Natural killer cell (primary cell): Measurements from ENCODE around the gene MPV17. TPM values are rescaled to one million over a fixed set of nuclear protein-coding genes. Genes with fewer than 3 reads are reported as not detected.

Experiments used
- ATAC-seq, 3 donors: fragments of 150-1000 bp in 2 of 3; fragments of 200-7000 bp in 1 of 3; cut with Tn5 transposase; 1 replicate in 1 of 3; 2 replicates in 2 of 3; pipeline ENCODE4 v1.10.0; 2021; ENCODE audit warnings: mild to moderate bottlenecking in 2 of 3, moderate library complexity in 2 of 3
- DNase-seq, 2 donors: peaks; one replicate each; pipeline versions ENCODE4 v3.0.0 to v3.0.0-alpha.2; 2013 to 2021; ENCODE audit warnings: mixed read lengths in 1 of 2
- H3K27ac ChIP-seq: one replicate; pipeline ENCODE4 v1.5.1; 2013; ENCODE audit warnings: mild to moderate bottlenecking, low read length
- H3K27me3 ChIP-seq: one replicate; pipeline ENCODE4 v1.6.1; 2013; ENCODE audit warnings: low read length; ENCODE audit not compliant: control insufficient read depth, insufficient read depth
- H3K36me3 ChIP-seq: one replicate; pipeline ENCODE4 v1.6.1; 2013; ENCODE audit warnings: low read length; ENCODE audit not compliant: control insufficient read depth, insufficient read depth
- H3K4me1 ChIP-seq: one replicate; pipeline ENCODE4 v1.6.1; 2013; ENCODE audit warnings: low read length; ENCODE audit not compliant: control insufficient read depth, insufficient read depth
- H3K4me3 ChIP-seq: one replicate; pipeline ENCODE4 v1.5.1; 2013; ENCODE audit warnings: low read length
- H3K9me3 ChIP-seq: one replicate; pipeline ENCODE4 v1.6.1; 2013; ENCODE audit warnings: low read length; ENCODE audit not compliant: control insufficient read depth, insufficient read depth
- H3K27ac Mint-ChIP-seq, 2 donors: one replicate each; pipeline ENCODE4 v1.8.0; 2022; ENCODE audit warnings: mild to moderate bottlenecking in 2 of 2, mixed read lengths in 2 of 2, moderate library complexity in 1 of 2
- H3K27me3 Mint-ChIP-seq, 2 donors: one replicate each; pipeline ENCODE4 v1.8.0; 2022; ENCODE audit warnings: low read depth in 2 of 2, mixed read lengths in 2 of 2
- H3K36me3 Mint-ChIP-seq: one replicate; pipeline ENCODE4 v1.8.0; 2022; ENCODE audit warnings: mixed read lengths
- H3K4me1 Mint-ChIP-seq, 2 donors: one replicate each; pipeline ENCODE4 v1.8.0; 2022; ENCODE audit warnings: mixed read lengths in 2 of 2
- H3K4me3 Mint-ChIP-seq: one replicate; pipeline ENCODE4 v1.8.0; 2022; ENCODE audit warnings: mild to moderate bottlenecking, moderate library complexity, mixed read lengths
- H3K9me3 Mint-ChIP-seq, 2 donors: one replicate each; pipeline ENCODE4 v1.8.0; 2022; ENCODE audit warnings: mixed read lengths in 2 of 2
- CTCF ChIP-seq: fragments of 200-600 bp; IDR thresholded peaks from one replicate; pipeline ENCODE4 v1.8.0; 2022; ENCODE audit warnings: antibody characterized with exemption
- WGBS: methylation state at CpG from one replicate; pipeline ENCODE4 v1.1.7; 2013; ENCODE audit warnings: missing lambda C conversion rate; ENCODE audit not compliant: insufficient coverage; 5-methylcytosine and 5-hydroxymethylcytosine counted together
- intact Hi-C: fragments of 100-400 bp; cut with micrococcal nuclease; formaldehyde crosslinking; loops from one replicate; pipeline ENCODE4 v1.14.2; 2022
- total RNA-seq, 4 donors: library from RNA; stranded (reverse); fragments of 120-200 nt in 1 of 4; gene quantifications; one replicate each; pipeline versions ENCODE4 v1.2.3 to v1.2.4, GENCODE V29; 2013 to 2022

The MPV17 gene
- total RNA-seq, 3 donors from 2014 or later (not counting 1 experiment from before 2014, with no cell fraction given) = 63.9 to 75.2 (median 64.8) TPM

DNA sequence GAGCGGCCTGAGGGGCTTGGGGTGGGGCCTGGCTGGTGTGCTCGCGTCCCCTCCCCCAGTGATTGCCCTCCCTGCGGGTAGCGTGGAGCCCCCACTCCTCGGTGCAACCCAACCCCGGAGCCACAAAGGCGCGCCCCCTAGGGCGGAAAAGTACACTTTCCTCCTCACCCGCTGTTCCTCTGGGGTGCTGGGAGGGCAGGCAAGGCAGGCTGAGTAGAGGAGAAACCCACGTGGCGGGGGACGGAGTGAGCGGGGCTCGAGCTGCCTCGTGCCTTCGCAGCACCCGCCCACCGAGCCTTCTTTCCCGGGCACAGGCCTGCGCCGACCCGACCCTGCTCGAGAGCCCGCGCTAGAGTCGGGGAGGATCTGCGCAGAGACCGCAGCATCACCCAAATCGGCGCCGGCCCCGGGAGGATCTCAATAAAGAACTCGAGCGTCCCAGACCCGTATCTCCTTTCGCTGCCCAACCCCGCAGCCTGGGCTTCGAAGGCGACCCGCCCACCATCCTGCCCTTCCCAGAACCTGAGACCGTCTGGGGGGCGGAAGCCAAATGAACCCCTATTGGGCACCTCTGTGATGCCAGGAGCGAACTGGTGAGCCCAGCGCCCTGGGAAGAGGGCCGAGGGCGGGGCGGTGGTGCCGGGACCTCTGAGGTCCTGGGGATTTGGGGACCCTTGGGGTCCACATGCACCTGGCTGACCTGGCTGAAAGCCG, 16.2 kb downstream of the MPV17 start:
- ATAC-seq (peak; percentile 32 to 64 (median 60)), DNase-seq (peak in 1 of 2 donors; percentile 52)
- Mint-ChIP-seq H3K9me3 (no peaks in the 10 kb centered on the region), H3K27me3 (peaks cover 5 to 6% of the 10 kb centered on the region in 2 donors), H3K36me3 (no peaks in the 10 kb centered on the region), H3K27ac (peak overlapping the region in 1 of 2 donors; percentile 36), H3K4me3 (peak overlapping the region; percentile 66), H3K4me1 (peaks cover 0 to 12% of the 10 kb centered on the region in 2 donors)
- intact Hi-C loops = no loop called here
- peaks cover 4% of the 10 kb centered on the region for H3K36me3 ChIP-seq
- H3K4me3 ChIP-seq = peak overlapping the region; percentile 26
- no peak for TF ChIP-seq CTCF
- WGBS = 5% methylated on average over 51 of the region's 51 CpGs
- H3K27me3 ChIP-seq = peaks cover 11% of the 10 kb centered on the region
- H3K27ac ChIP-seq = no peak overlapping the region
- H3K4me1 ChIP-seq = peaks cover 20% of the 10 kb centered on the region
- H3K9me3 ChIP-seq = no peaks in the 10 kb centered on the region

DNA sequence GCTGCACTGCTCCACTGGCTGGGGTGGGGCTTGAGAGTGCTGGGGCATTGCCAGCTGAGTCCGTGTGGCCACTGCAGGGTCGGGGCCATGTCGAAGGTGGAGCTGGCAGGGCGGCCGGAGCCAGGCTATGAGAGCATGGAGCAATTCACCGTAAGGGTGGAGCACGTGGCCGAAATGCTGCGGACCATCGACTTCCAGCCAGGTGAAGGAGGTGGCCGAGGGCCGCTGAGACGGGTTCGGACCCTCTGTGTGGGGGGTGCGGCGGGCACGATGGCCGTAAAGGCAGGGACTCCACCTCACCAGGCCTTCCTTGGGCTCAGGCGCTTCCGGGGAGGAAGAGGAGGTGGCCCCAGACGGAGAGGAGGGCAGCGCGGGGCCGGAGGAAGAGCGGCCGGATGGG, 16.8 kb downstream of the MPV17 start:
- intact Hi-C loops = no loop called here
- Mint-ChIP-seq H3K4me3 (peak overlapping the region; percentile 66), H3K27ac (peak overlapping the region in 1 of 2 donors; percentile 36), H3K4me1 (peaks cover 0 to 12% of the 10 kb centered on the region in 2 donors), H3K9me3 (no peaks in the 10 kb centered on the region), H3K36me3 (no peaks in the 10 kb centered on the region), H3K27me3 (peaks cover 5 to 6% of the 10 kb centered on the region in 2 donors)
- no peak for TF ChIP-seq CTCF
- 38% methylated on average over 26 of the region's 26 CpGs for WGBS
- peak overlapping the region; percentile 26 for H3K4me3 ChIP-seq
- ATAC-seq (peak in 2 of 3 donors; percentile 11 to 27), DNase-seq (no peak)
- H3K27ac ChIP-seq = no peak overlapping the region
- no peaks in the 10 kb centered on the region for H3K36me3 ChIP-seq
- H3K9me3 ChIP-seq = no peaks in the 10 kb centered on the region
- peaks cover 20% of the 10 kb centered on the region for H3K4me1 ChIP-seq
- H3K27me3 ChIP-seq = peaks cover 11% of the 10 kb centered on the region

- no peak for DNase-seq
- TF ChIP-seq CTCF = no peak
- H3K4me3 ChIP-seq = no peak overlapping the region
- H3K36me3 ChIP-seq = no peaks in the 10 kb centered on the region
- peaks cover 20% of the 10 kb centered on the region for H3K4me1 ChIP-seq
- WGBS = 95% methylated on average over 16 of the region's 16 CpGs
- peaks cover 5 to 6% of the 10 kb centered on the region in 2 donors for H3K27me3 Mint-ChIP-seq
- H3K27ac Mint-ChIP-seq = no peak overlapping the region
- H3K36me3 Mint-ChIP-seq = no peaks in the 10 kb centered on the region
- intact Hi-C loops = no loop called here
- no peak for ATAC-seq
- peak overlapping the region; percentile 51 for H3K4me3 Mint-ChIP-seq
- peaks cover 11% of the 10 kb centered on the region for H3K27me3 ChIP-seq
- H3K9me3 ChIP-seq = no peaks in the 10 kb centered on the region
- H3K27ac ChIP-seq = no peak overlapping the region
- no peaks in the 10 kb centered on the region for H3K9me3 Mint-ChIP-seq
- H3K4me1 Mint-ChIP-seq = peaks cover 0 to 12% of the 10 kb centered on the region in 2 donors
These were observed 17.4 kb downstream of the MPV17 start for GRCh38 chr2:27305516-27305915.
